ENCODE measurements around the gene CFAP57. TPM values are rescaled to one million over a fixed set of nuclear protein-coding genes. Genes with fewer than 3 reads are reported as not detected.

The CFAP57 gene
- total and polyA plus RNA-seq, 2 of the 8 experiments (the other 6 are each of a cell fraction or from before 2014, with no cell fraction given) = 0.20 to 0.80 TPM

GRCh38 chr1:43197343-43198127 is 25.4 kb downstream of the CFAP57 start:
- Histone ChIP-seq H3K4me2 (ENCODE audit: insufficient read depth in 1 of 2, low read depth in 2 of 2, low read length in 2 of 2) (no peak overlapping the region), H2BK15ac (ENCODE audit: low read length) (no peak overlapping the region), H2BK5ac (ENCODE audit: low read depth, low read length) (no peak overlapping the region), H4K91ac (replicated peaks; ENCODE audit: insufficient read length, low read length) (no peak overlapping the region), H3K79me1 (ENCODE audit: low read depth, low read length) (no peaks in the 10 kb centered on the region), H3K56ac (replicated peaks; ENCODE audit: insufficient read length, low read depth, low read length) (no peak overlapping the region), H3K27ac (ENCODE audit: low read depth, low read length) (no peak overlapping the region), H3K27me3 (replicated peaks in 1 of 4; ENCODE audit: control insufficient read depth in 3 of 4, extremely low read depth in 1 of 4, insufficient read depth in 3 of 4, low read length in 3 of 4) (no peaks in the 10 kb centered on the region; a peak in 1 of 7 replicates), H3K4me1 (replicated peaks in 1 of 4; ENCODE audit: control insufficient read depth in 3 of 4, insufficient read depth in 4 of 4, low read length in 3 of 4) (no peaks in the 10 kb centered on the region), H3K23me2 (ENCODE audit: low read depth, low read length) (no peaks in the 10 kb centered on the region; the same call in 1 of the 2 replicates), H3K79me2 (ENCODE audit: control insufficient read depth in 1 of 2, insufficient read depth in 2 of 2, low read length in 2 of 2) (no peaks in the 10 kb centered on the region), H4K5ac (ENCODE audit: insufficient read length, low read depth, low read length) (no peak overlapping the region), H2BK12ac (ENCODE audit: low read depth, low read length) (no peak overlapping the region), H2AFZ (ENCODE audit: low read length) (no peak overlapping the region), H3K4me3 (ENCODE audit: extremely low read depth in 1 of 4, insufficient read depth in 2 of 4, low read depth in 3 of 4, low read length in 4 of 4) (no peak overlapping the region), H2BK120ac (replicated peaks; ENCODE audit: low read depth, low read length) (no peak overlapping the region), H3K36me3 (ENCODE audit: control insufficient read depth in 2 of 4, insufficient read depth in 4 of 4, low read length in 3 of 4) (no peaks in the 10 kb centered on the region), H3K9ac (replicated peaks in 1 of 4; ENCODE audit: extremely low read depth in 1 of 4, low read depth in 3 of 4, low read length in 3 of 4) (no peak overlapping the region), H3K14ac (ENCODE audit: insufficient read length) (no peak overlapping the region), H2BK20ac (ENCODE audit: low read length) (no peak overlapping the region), H2AK5ac (ENCODE audit: low read depth, low read length) (no peak overlapping the region), H4K20me1 (replicated peaks in 1 of 2; ENCODE audit: control insufficient read depth in 1 of 2, insufficient read depth in 2 of 2, low read length in 2 of 2) (no peaks in the 10 kb centered on the region), H3K9me3 (ENCODE audit: insufficient read depth in 2 of 2, low read depth in 1 of 2, low read length in 1 of 2) (no peaks in the 10 kb centered on the region), H4K8ac (ENCODE audit: extremely low read depth, insufficient read depth, low read length) (no peak overlapping the region), H3K23ac (ENCODE audit: insufficient read length) (no peak overlapping the region), H3K4ac (replicated peaks; ENCODE audit: insufficient read length, low read depth, low read length) (no peak overlapping the region), H3K18ac (ENCODE audit: extremely low read depth, low read length) (no peak overlapping the region)
- TF ChIP-seq RAD21 (IDR thresholded peaks at IDR 0.05 in 1 of 2, conservative IDR thresholded peaks at IDR 0.05 in 1 of 2; ENCODE audit: low read depth in 2 of 2, low read length in 2 of 2) = peak; percentile 10 to 44; a peak in 3 of 4 replicates
- TF ChIP-seq NANOG (IDR thresholded peaks at IDR 0.05; ENCODE audit: insufficient read depth, low read depth, low read length, poor library complexity, severe bottlenecking) = no peak
- no peak for TF ChIP-seq GABPA (IDR thresholded peaks at IDR 0.05; ENCODE audit: borderline replicate concordance, insufficient read depth, low read length)
- TF ChIP-seq CEBPB (IDR thresholded peaks at IDR 0.05; ENCODE audit: low read depth, low read length) = no peak
- TF ChIP-seq SIX5 (IDR thresholded peaks at IDR 0.05; ENCODE audit: low read depth, low read length) = no peak
- TF ChIP-seq NRF1 (IDR thresholded peaks at IDR 0.05; ENCODE audit: low read depth, low read length) = no peak
- TF ChIP-seq CHD1 (IDR thresholded peaks at IDR 0.05; ENCODE audit: low read depth, low read length) = no peak
- TF ChIP-seq, protein P1, sequence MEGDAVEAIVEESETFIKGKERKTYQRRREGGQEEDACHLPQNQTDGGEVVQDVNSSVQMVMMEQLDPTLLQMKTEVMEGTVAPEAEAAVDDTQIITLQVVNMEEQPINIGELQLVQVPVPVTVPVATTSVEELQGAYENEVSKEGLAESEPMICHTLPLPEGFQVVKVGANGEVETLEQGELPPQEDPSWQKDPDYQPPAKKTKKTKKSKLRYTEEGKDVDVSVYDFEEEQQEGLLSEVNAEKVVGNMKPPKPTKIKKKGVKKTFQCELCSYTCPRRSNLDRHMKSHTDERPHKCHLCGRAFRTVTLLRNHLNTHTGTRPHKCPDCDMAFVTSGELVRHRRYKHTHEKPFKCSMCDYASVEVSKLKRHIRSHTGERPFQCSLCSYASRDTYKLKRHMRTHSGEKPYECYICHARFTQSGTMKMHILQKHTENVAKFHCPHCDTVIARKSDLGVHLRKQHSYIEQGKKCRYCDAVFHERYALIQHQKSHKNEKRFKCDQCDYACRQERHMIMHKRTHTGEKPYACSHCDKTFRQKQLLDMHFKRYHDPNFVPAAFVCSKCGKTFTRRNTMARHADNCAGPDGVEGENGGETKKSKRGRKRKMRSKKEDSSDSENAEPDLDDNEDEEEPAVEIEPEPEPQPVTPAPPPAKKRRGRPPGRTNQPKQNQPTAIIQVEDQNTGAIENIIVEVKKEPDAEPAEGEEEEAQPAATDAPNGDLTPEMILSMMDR (IDR thresholded peaks at IDR 0.05; ENCODE audit: control extremely low read depth in 1 of 3, insufficient read depth in 1 of 3, low read depth in 1 of 3, low read length in 3 of 3) = peak in 2 of 3 experiments; percentile 9 to 32; a peak in 1 of 4 replicates
- POLR2A ChIA-PET (ENCODE audit: partially characterized antibody) = interaction anchor here (0.6 to 2.3 kb wide), 3 partner anchors 9 to 361 kb away, joined by 3 to 12 read pairs (median 3); no protein-coding TSS in a partner anchor
- FAIRE-seq (peak; percentile 13), DNase-seq (ENCODE audit: low read depth in 1 of 2, low spot score in 2 of 2) (no peak)
- WGBS, 2 experiments (ENCODE audit: extremely low coverage in 1 of 2, insufficient coverage in 1 of 2, insufficient read length in 1 of 2, insufficient replicate concordance in 2 of 2, low coverage in 1 of 2, low lambda C conversion rate in 2 of 2, missing lambda C conversion rate in 1 of 2) = 86% methylated on average over 7 of the region's 7 CpGs; no CpG with 5 or more reads in 1 of the 2 experiments
- CTCF ChIA-PET (ENCODE audit: partially characterized antibody) = interaction anchor here (0.6 to 2.6 kb wide), 7 partner anchors 9 to 377 kb away, joined by 3 to 14 read pairs (median 5); no protein-coding TSS in a partner anchor

Data from H1 (cell line).